GM19463 (cell line): ENCODE results near the gene GPAM.
"Not testable (repeated sequence)": the region's sequence is repeated elsewhere in the genome, so short reads cannot be mapped to it uniquely, and the experiment has no call there.

ENCODE experiments used
- ATAC-seq: cut with Tn5 transposase; IDR thresholded peaks from one replicate; pipeline ENCODE4 v1.9.1; 2021; ENCODE audit warnings: mild to moderate bottlenecking, moderate library complexity; ENCODE audit not compliant: unreplicated experiment

GPAM gene, protein sequence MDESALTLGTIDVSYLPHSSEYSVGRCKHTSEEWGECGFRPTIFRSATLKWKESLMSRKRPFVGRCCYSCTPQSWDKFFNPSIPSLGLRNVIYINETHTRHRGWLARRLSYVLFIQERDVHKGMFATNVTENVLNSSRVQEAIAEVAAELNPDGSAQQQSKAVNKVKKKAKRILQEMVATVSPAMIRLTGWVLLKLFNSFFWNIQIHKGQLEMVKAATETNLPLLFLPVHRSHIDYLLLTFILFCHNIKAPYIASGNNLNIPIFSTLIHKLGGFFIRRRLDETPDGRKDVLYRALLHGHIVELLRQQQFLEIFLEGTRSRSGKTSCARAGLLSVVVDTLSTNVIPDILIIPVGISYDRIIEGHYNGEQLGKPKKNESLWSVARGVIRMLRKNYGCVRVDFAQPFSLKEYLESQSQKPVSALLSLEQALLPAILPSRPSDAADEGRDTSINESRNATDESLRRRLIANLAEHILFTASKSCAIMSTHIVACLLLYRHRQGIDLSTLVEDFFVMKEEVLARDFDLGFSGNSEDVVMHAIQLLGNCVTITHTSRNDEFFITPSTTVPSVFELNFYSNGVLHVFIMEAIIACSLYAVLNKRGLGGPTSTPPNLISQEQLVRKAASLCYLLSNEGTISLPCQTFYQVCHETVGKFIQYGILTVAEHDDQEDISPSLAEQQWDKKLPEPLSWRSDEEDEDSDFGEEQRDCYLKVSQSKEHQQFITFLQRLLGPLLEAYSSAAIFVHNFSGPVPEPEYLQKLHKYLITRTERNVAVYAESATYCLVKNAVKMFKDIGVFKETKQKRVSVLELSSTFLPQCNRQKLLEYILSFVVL

DNA sequence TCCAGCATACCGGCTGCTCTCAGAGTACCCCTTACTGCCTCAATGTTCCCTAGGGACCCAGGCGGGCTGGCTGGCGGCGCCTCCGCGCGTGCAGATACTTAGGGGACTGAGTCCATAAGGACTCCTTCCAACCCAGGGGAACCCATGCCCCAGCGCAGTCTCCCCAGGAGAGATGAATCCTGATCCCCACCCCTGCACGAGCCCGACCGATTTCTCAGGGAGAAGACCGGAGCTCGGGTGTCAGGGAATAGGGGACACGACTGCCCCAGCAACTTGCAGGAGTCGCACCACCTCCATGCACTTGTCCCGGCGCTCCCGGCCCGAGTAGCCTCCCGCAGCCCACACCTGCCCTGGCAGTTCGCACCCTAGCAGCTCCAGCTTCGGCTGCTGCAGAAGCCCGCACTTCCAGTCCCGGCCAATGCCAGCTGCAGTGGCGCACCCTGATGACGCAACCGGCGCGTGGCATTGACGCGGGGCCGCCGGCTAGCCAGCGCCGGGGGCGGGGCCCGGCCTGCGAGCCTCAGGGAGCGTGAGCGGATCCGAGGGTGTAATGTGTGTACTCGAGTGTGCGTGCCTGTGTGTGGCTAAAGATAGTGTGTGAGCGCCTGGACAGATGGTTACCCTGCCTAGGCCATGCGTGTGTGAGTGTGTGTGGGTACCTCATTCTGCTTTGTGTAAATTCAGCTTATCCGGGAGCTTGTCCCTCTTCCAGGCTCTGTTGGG is at the start of gene GPAM:
TSS of gene GPAM (minus strand) at position 437 of the 723 bp plus-strand sequence. CDS start 1,981 bp downstream, outside the sequence.
- ATAC-seq = peak; percentile 93

DNA sequence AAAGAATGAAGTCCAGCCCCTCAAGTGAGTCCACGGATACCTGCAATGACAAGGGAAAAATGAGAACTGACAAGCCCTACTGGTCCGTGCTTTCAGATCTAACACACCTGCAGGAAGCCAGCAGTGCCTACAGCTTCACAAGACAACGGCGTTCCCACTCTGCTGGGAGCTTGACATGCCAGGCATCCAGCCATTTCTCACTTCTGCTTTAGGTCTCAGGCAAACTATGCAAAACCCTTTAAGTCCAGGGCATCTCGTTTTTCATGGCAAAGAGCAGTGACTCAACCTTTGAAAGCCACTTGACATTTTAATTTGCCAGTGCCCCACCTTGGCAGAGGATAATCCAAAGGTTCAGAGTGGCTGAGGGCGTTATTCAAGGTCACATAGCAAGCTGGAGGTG is 49.1 kb upstream of the GPAM start:
- ATAC-seq = no peak

DNA sequence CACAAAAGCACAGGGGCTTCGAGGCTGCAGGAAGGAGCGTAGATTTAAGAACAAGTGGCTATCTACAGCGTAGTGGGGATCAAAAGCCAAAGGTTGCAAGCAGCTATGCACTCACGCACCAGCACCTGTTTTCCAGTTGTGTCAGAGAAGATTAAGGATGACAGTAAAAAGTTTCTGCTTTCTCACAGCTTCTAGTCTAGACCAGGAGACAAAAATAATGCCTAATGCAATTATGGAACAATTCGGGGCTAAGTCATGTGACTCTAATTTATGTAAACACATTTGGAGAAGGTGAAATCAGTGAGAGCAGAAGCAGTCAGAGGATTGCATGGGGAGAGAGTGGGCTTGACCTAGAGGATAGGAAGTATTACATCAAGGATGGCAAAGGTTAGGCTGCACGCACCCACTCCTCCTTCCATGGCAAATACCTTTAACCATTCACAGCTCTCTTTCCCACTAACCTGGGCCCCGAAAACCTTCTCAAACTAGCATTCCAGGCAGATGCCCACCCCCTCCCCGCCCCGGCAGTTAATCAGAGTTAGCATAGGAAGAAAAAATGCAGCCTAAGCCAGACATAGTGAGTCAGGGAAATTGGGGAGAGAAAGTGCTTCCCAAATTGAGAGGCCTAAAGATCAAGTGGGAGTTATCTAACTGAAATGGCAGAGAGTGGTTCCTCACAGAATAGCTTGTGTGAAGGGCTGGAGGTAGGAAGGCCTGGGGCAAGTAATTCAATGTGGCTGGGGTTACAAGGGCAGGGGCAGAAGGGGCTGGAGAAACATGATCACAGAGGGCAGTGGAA is 48.2 kb upstream of the GPAM start:
- ATAC-seq = no peak

DNA sequence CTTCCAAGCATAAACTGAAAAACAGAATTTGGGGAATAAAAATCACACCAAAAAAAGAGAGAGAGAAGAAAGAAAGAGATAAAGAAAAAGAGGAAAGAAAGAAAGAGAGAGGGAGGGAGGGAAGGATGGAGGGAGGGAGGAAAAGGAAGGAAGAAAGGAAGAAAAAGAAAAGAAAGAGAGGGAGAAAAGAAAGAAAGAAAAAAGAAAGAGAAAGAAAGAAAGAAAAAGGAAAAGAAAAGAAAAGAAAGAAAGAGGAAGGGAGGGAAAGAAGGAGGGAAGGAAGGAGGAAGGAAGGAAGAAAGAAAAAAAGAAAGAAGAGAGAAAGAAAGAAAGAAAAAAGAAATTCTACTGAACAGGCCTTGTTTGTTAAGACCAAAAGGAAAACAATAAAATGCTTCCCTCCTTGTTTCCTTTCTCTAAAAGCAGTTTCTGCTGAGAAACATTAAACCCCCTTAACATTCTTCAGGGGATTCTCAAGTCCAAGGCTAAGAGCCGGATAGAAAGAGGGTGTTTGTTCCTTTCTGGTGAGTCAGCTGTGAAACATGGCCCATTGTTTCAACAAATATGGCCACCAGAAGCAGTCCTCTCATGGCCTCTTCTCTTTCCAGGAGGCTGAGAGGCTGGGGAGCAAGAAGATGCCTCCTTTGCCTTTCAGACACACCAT is 46.9 kb upstream of the GPAM start:
- ATAC-seq = no peak

DNA sequence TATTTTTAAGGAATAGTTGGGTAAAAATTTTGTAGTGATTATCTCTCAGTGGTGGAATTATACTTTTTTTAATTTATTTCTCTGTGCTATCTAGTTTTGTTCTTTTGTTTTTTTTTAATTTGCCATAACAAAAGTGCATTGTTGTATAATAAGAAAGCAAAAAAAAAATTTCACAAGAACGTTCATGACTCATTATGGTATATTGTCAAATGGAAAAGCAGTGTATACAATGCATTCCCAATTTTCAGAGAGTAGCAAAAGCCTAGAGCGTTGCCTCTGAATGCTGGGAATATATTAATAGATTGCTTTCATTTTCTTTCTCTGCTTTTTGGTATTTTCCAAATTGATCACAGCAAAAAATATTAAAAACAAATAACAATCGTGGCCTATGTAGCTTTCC is 46.3 kb upstream of the GPAM start:
- no peak for ATAC-seq

DNA sequence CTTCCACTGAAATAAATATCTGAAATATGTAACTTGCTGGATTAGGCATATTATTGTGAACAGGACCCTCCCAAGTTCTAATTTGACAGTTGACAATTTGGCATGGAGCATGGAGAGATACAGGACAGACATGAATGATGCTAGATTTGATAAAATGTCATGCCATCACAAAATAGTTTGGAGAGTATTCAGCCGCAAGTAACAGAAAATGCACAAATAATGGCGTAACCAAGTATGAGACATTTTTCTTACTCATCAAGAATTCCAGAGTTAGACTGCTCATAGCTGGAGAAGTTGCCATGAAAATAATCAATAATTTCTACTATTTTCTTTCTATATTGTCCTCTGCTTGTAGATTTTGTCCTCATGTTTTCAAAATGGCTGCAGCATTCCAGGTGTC is 45.5 kb upstream of the GPAM start:
- ATAC-seq = no peak

DNA sequence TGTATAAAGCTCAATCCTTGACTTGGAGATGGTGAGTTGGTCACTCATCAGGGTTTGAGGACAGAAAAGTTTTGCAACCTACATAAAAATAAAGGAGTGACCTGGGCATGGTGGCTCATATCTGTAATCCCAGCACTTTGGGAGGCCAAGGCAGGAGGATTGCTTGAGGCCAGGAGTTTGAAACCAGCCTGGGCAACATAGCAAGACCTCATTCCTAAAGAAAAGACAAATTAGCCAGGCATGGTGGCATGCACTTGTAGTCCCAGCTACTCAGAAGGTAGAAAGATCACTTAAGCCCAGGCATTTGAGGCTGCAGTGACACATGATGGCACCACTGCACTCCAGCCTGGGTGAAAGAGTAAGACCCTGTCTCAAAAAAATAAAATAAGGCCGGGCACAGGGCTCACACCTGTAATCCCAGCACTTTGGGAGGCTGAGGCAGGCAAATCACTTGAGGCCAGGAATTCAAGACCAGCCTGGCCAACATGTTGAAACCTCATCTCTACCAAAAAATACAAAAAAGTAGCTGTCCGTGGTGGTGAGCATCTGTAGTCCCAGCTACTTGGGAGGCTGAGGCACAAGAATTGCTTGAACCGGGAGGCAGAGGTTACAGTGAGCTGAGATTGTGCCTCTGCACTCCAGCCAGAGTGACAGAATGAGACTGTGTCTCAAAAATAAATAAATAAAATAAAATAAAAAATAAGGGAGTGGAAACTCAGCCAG is 45.0 kb upstream of the GPAM start:
- not testable (repeated sequence) for ATAC-seq

DNA sequence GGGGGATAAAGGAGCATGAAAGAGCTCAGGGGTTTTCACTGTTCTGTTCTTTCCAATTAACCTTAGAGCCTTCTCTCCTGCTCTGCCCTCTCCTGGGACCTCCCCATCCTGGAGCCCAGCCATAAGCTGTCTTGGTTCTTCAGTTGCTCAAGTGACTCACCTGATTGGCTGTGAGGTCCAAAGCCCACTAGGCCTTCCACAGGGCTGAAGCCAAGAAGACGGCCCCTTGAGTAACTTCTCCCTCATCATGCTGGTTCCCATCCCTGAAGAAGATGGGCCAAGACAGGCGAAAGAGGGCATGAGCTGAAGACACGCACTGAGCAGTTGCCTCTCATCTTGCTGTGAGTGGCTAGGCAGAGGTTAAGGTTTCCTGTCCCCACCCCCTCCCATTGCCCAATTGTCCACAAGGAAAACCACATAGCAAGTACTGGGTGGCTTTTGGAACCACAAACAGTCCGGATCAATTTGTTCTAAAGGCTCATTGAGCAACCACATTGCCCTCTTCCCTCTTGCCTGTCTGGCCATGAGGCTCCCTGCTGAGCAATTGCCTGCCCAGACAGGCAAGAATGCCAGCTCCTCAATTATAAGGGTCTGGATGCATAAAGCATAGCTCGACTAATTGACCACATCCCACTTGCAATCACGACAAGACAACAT is 43.9 kb upstream of the GPAM start:
- no peak for ATAC-seq

DNA sequence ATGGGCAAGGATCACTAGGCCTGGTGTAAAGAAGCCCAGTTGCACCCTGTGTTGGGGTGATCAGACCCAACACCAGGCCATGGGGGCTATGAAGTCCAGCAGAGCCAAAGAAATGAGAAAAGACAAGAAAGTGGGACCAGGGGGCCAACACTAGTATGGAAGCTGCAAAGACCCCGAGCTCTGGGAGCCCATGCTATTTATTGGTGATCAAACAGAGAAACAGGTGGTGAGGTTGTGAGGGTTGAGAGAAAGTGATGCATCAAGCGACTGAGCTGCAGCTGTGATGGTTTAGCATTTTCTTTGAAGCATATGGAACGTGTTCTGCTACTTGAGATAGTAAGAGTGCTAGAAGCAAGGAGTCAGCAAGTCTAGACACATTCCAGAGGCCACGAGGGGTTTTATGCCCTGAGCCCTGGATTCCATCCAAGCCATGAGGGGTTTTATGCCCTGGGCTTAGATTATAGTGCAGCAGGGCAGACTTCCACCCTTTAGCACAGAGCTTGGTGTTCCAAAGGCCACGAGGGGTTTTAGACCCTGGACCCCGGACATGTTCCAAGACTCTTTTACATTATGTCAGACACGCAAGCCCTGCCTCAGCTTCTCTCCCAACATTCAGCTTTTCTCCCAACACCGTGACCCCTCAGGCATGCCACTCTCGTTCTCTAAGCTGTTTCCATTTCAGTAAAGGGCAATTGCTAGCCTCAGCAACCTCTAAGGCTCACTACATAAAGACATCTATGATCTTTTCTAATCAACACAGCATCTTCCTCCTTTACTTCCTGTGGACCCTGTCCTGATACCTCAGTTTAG is 43.1 kb upstream of the GPAM start:
- no peak for ATAC-seq

DNA sequence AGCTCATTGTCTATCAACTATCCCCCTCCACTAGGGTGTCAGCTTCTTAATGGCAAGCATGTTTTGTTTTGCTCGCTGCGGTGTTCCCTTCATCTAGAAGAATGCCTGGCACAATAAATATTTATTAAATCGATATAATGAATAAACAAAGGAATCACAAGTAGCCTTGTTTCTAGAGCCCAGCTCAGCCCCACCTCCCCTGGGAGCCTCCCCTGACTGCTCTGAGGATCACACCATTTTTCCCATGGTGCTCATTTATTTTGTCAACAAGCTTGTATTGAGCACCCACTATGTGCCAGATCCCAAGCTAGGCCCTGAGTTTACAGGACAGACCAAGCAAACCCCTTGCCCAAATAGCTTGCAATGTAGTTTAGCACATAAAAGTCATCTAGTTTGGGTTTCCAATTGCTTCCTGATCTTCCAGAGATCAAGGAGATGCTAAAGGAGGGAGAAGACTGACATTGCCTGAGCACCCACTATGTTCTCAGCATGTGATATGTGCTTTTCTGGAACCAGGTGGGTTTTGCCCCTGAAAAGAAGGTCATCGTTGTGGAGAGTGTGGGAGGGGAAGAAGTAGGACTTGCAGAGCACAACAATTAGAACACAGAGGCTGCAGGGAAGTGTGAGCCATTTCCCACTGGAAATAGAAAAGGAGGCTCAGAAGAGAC is 42.3 kb upstream of the GPAM start:
- ATAC-seq = no peak

DNA sequence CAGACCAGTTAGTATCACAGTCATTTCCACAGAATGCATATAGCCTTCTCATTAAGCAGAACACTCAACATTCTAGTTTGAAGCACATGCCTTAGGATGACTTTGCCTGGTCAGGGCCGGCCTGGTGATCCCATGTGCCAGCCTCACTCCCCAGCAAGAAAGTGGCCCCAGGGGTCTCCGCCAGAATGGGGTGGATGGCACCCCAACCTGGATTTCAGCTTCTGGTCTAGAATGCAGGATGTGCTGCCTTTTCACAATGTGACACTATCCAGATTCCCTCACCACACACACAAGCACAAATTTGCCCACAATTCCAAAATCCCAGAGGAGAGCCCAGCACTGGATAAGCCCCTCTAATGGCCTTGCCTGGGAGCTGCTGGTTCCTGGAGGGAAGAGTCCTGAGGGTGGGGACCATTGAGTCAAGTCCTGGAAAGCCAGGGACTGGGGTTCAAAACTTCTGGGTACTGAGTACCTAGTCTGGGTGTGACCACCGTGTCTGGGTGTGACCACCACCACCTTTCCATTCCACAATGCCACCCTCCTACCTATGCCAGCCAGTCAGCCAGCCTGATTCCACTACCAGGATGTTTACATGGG is 41.5 kb upstream of the GPAM start:
- no peak for ATAC-seq

DNA sequence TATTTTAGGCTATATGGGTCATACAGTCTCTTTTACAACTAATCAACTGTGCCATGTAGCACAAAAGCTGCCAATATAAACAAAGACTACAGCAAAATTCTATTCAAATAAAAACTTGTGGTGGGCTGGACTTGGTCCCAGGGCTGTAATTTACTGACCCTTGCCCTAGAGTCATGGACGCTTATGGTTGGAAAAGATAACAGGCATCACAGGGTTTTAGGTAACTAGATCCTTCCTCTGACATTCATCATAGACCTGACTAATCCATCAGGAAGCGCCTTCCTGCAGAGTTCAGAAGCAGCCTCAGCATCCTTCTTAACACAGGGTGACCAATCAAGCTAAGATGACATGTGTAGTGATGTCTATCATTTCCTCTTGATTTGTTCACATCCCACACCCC is 40.2 kb upstream of the GPAM start:
- no peak for ATAC-seq

DNA sequence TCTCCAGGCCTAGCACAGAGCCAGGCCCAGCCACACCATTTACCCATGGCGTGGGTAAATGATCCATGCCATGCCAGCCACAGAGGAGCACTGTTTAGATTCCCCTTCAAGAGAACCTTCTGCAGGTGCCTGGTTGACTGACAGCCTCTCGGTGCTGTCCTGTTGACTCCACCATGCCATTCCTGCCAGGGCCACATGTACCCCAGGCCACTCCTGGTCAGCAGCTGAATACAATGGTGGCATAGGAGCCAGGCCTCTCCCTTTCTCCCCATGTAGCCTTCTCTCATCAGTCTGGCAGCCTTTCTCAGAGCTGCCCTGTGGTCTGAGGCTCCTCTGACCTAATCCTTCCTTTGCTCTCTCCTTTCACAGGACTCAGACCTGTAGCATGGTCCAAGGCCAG is 39.2 kb upstream of the GPAM start:
- no peak for ATAC-seq

DNA sequence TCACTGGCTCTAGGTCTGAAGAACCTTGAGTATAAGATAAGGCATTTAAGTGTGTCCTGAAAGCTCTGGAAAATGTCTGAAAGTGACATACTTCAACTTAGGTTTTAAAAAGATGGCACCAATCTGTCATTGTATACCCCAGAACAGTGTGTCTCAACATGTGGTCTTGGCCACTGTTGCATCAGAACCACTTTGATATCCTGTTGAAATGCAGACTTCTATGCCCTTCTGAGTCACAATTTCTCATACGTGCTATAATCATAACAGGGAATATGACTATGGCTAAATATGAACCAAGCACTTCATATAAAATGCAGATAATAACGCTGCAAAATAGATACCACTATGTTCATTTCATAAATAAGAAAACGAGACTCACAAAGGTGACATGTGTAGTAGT is 38.0 kb upstream of the GPAM start:
- ATAC-seq = no peak

DNA sequence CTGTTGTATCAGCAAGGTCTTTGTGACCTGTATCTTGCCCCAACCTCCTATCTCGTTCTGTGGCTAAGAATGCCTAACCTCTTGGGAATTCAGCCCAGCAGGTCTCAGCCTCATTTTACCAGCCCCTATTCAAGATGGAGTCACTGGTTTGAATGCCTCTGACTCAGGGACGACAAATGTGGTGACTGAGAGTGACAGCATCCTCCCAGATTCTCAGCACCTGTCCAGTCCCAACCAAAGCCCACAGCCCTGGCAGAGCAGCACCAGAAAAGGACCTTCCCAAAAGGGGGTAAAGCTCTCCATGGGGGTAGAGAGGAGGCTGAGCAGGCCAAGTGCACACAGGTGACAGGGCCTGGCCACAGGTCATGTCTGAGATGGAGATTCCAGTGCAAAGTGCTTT is 35.4 kb upstream of the GPAM start:
- no peak for ATAC-seq

DNA sequence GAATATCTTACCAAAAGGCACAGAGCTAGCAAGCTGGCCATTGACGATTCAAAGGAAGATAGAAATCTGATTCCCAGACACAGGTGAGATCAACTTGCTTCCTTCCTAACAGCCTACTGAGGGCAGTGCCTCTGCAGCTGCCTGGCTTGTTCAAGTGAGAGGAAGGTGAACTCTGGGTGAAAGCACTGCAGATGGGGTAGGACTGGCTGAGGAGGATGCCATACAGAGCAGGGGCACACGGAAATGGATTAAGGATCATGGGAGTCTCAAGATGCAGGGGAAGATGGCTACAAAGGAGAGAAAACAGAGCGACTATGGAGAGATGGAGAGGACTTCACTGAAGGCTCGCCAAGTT is 34.4 kb upstream of the GPAM start:
- no peak for ATAC-seq

DNA sequence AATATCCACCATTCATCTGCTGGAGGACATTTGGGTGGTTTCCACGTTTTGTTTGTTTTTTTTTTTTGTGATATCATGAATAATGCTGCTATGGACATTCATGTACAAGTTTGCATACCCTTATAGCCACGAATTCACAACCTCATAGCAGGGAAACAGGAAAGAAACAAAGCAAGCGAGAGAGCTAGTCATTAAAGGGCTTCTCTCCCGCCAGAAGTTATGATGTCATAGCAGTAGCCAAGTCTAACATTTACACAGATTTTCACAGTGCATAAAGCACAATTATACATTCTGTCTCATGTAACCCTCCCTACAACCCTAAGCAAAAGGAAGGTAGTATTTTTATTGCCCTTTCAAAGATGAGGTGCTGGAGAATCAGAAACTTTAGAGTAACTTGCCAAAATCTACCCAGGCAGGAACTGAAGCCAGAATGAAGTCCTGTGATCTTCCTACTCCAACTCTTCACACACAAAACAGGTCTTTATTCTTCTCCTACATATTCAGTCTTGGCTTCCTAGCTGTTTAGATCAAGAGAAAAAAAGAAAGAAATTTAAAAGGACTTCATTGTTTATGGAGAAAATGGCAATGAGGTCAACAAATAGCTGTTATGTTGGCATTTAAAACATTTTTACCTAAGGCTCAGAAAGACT is 33.9 kb upstream of the GPAM start:
- no peak for ATAC-seq
